Fibroblast of skin of left quadriceps (primary cell): ENCODE data around the gene JPH2.
"Not testable (repeated sequence)": the region's sequence is repeated elsewhere in the genome, so short reads cannot be mapped to it uniquely, and the experiment has no call there.

Experiments
- DNase-seq, 2 experiments: peaks; one replicate each; pipeline ENCODE4 v3.0.0-alpha.2; 2013; ENCODE audit warnings: low read depth in 2 of 2

JPH2 gene

GRCh38 chr20:44211177-44212039, 24.4 kb upstream of the JPH2 start:
- DNase-seq, result no peak

- peak; percentile 94 for DNase-seq
Measured at GRCh38 chr20:44210406-44211176, 23.6 kb upstream of the JPH2 start, which contains the start of gene OSER1. Gene OSER1, minus strand, starts transcription at chr20:44210771. Its CDS starts 3,814 bp downstream, at chr20:44206957.

- no peak for DNase-seq
Measured at GRCh38 chr20:44209686-44210405, 22.9 kb upstream of the JPH2 start.

GRCh38 chr20:44208770-44209169, 21.8 kb upstream of the JPH2 start:
- no peak for DNase-seq

GRCh38 chr20:44208165-44208564, 21.2 kb upstream of the JPH2 start:
- no peak for DNase-seq

- no peak for DNase-seq
Measured at GRCh38 chr20:44207126-44207723, 20.2 kb upstream of the JPH2 start.

- no peak for DNase-seq
Measured at GRCh38 chr20:44206132-44206531, 19.1 kb upstream of the JPH2 start.

- no peak for DNase-seq
Measured at GRCh38 chr20:44204832-44205215, 17.8 kb upstream of the JPH2 start.

- peak; percentile 83 to 87 for DNase-seq
Measured at GRCh38 chr20:44204156-44204831, 17.3 kb upstream of the JPH2 start.

- no peak for DNase-seq
Measured at GRCh38 chr20:44203161-44203560, 16.2 kb upstream of the JPH2 start.

- DNase-seq, result no peak
Measured at GRCh38 chr20:44200983-44201382, 14.0 kb upstream of the JPH2 start.

- DNase-seq, result no peak
Measured at GRCh38 chr20:44200371-44200770, 13.4 kb upstream of the JPH2 start.

GRCh38 chr20:44199877-44200276, 12.9 kb upstream of the JPH2 start:
- no peak for DNase-seq

- DNase-seq, result no peak
Measured at GRCh38 chr20:44198872-44199271, 11.9 kb upstream of the JPH2 start.

GRCh38 chr20:44196271-44196670, 9.3 kb upstream of the JPH2 start:
- no peak for DNase-seq

- DNase-seq, result no peak
Measured at GRCh38 chr20:44195605-44196004, 8.6 kb upstream of the JPH2 start.

- DNase-seq, result no peak
Measured at GRCh38 chr20:44193801-44194200, 6.8 kb upstream of the JPH2 start.

GRCh38 chr20:44191640-44192039, 4.7 kb upstream of the JPH2 start:
- not testable (repeated sequence) for DNase-seq

- peak in 1 of 2 experiments; percentile 67 for DNase-seq
Measured at GRCh38 chr20:44190197-44190852, 3.3 kb upstream of the JPH2 start.

GRCh38 chr20:44188752-44189151, 1.8 kb upstream of the JPH2 start:
- DNase-seq, result no peak
